Measurements from ENCODE around the gene UMODL1. TPM values are rescaled to one million over a fixed set of nuclear protein-coding genes. Genes with fewer than 3 reads are reported as not detected.

The UMODL1 gene
- total and polyA plus RNA-seq, 4 experiments from 2014 or later, result 0.08 to 1.1 (median 0.58) TPM; not detected in 1

DNA sequence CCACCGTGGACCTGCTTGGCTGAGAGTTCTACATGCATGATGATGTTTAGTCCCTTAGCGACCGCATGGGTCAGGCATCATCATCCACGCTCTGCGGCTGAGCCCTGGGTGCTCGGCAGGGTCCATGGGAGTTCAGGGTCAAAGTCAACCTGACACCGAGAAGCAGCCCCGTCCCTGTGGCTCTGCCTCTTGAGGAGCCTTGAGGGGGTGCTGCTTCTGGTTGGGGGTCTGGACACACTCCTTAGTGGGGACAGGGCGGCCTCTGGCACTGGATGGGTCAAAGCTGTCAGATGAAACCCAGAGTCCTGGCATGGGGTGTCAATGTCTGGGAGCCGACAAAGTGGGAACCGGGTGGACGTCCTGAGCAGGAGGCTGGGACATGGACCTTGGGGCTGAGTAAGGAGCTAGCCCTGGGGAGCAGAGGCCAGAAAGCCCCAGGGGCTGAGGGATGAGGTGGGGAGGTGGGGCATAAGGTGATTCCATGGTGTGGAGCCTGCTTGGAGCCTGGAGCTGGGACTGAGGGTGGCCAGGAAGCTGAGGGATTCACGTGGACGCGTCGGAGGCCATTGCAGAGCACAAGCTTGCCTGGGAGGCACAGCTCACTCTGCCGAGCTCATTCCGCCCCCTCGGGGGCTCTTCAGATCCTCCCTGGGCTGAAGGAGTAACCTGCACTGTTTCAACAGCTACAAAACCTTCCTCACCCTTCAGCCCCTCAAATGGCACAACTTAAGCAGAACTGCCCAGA, 53.9 kb downstream of the UMODL1 start:
- H3K4me3 Mint-ChIP-seq, result no peak overlapping the region
- Histone ChIP-seq H3K4me1 (ENCODE audit: insufficient read depth, low read length) (no peaks in the 10 kb centered on the region), H3K4me3 (ENCODE audit: low read length in 2 of 2) (no peak overlapping the region), H3K36me3 (ENCODE audit: insufficient read depth, low read length) (no peaks in the 10 kb centered on the region), H3K27me3 (ENCODE audit: insufficient read depth, low read length) (peaks cover 3% of the 10 kb centered on the region), H3K9me3 (ENCODE audit: control insufficient read depth in 1 of 2, low read length in 2 of 2) (no peaks in the 10 kb centered on the region), H3K27ac (ENCODE audit: low read depth, low read length) (no peak overlapping the region)
- H3K4me1 Mint-ChIP-seq, result peaks cover 0 to 4% (median 3%) of the 10 kb centered on the region in 4 donors
- ChIA-PET POLR2A (ENCODE audit: partially characterized antibody) (no interaction called here), CTCF (ENCODE audit: partially characterized antibody) (interaction anchor here (1.0 to 1.9 kb wide), 3 partner anchors 8 to 309 kb away, joined by 3 to 6 read pairs (median 4); no protein-coding TSS in a partner anchor)
- H3K9me3 Mint-ChIP-seq, result peaks cover 0 to 2% (median 0%) of the 10 kb centered on the region in 8 donors
- H3K36me3 Mint-ChIP-seq, result no peaks in the 10 kb centered on the region
- H3K27me3 Mint-ChIP-seq, result peaks cover 43% of the 10 kb centered on the region in 2 donors
- no peak for DNase-seq
- intact Hi-C loops (cut with micrococcal nuclease), result no loop called here
- H3K27ac Mint-ChIP-seq, result no peak overlapping the region

GRCh38 chr21:42125571-42126544, 54.7 kb downstream of the UMODL1 start:
- H3K9me3 ChIP-seq (ENCODE audit: control insufficient read depth in 1 of 2, low read length in 2 of 2), result no peaks in the 10 kb centered on the region
- H3K4me3 ChIP-seq (ENCODE audit: low read length in 2 of 2), result no peak overlapping the region
- H3K4me1 Mint-ChIP-seq, result peaks cover 0 to 4% (median 3%) of the 10 kb centered on the region in 4 donors
- peaks cover 35% of the 10 kb centered on the region in 2 donors for H3K27me3 Mint-ChIP-seq
- H3K27ac Mint-ChIP-seq, result no peak overlapping the region
- H3K36me3 ChIP-seq (ENCODE audit: insufficient read depth, low read length), result no peaks in the 10 kb centered on the region
- CTCF ChIA-PET (ENCODE audit: partially characterized antibody), result interaction anchor here (0.7 to 3.2 kb wide), 5 partner anchors 9 to 310 kb away, joined by 3 to 12 read pairs (median 6); no protein-coding TSS in a partner anchor
- intact Hi-C loops (cut with micrococcal nuclease), result no loop called here
- H3K9me3 Mint-ChIP-seq, result peaks cover 0 to 2% (median 0%) of the 10 kb centered on the region in 8 donors
- POLR2A ChIA-PET (ENCODE audit: partially characterized antibody), result no interaction called here
- H3K4me3 Mint-ChIP-seq, result no peak overlapping the region
- H3K27ac ChIP-seq (ENCODE audit: low read depth, low read length), result no peak overlapping the region
- H3K4me1 ChIP-seq (ENCODE audit: insufficient read depth, low read length), result no peaks in the 10 kb centered on the region
- no peaks in the 10 kb centered on the region for H3K36me3 Mint-ChIP-seq
- H3K27me3 ChIP-seq (ENCODE audit: insufficient read depth, low read length), result no peaks in the 10 kb centered on the region
- no peak for DNase-seq

- H3K9me3 ChIP-seq (ENCODE audit: control insufficient read depth in 1 of 2, low read length in 2 of 2), result no peaks in the 10 kb centered on the region
- no peak overlapping the region for H3K4me3 ChIP-seq (ENCODE audit: low read length in 2 of 2)
- no peak for DNase-seq
- Mint-ChIP-seq H3K27ac (no peak overlapping the region), H3K27me3 (peaks cover 24 to 26% of the 10 kb centered on the region in 2 donors), H3K36me3 (no peaks in the 10 kb centered on the region), H3K9me3 (no peaks in the 10 kb centered on the region), H3K4me3 (no peak overlapping the region), H3K4me1 (peaks cover 0 to 4% (median 3%) of the 10 kb centered on the region in 4 donors)
- ChIA-PET CTCF (ENCODE audit: partially characterized antibody) (interaction anchor here (1.0 to 3.2 kb wide), 3 partner anchors 10 to 311 kb away, joined by 5 to 12 read pairs (median 6); no protein-coding TSS in a partner anchor), POLR2A (ENCODE audit: partially characterized antibody) (no interaction called here)
- no peaks in the 10 kb centered on the region for H3K4me1 ChIP-seq (ENCODE audit: insufficient read depth, low read length)
- no peak overlapping the region for H3K27ac ChIP-seq (ENCODE audit: low read depth, low read length)
- intact Hi-C loops (cut with micrococcal nuclease), result no loop called here
- no peaks in the 10 kb centered on the region for H3K27me3 ChIP-seq (ENCODE audit: insufficient read depth, low read length)
- H3K36me3 ChIP-seq (ENCODE audit: insufficient read depth, low read length), result no peaks in the 10 kb centered on the region
Measured at GRCh38 chr21:42127164-42128150, 56.3 kb downstream of the UMODL1 start.

DNA sequence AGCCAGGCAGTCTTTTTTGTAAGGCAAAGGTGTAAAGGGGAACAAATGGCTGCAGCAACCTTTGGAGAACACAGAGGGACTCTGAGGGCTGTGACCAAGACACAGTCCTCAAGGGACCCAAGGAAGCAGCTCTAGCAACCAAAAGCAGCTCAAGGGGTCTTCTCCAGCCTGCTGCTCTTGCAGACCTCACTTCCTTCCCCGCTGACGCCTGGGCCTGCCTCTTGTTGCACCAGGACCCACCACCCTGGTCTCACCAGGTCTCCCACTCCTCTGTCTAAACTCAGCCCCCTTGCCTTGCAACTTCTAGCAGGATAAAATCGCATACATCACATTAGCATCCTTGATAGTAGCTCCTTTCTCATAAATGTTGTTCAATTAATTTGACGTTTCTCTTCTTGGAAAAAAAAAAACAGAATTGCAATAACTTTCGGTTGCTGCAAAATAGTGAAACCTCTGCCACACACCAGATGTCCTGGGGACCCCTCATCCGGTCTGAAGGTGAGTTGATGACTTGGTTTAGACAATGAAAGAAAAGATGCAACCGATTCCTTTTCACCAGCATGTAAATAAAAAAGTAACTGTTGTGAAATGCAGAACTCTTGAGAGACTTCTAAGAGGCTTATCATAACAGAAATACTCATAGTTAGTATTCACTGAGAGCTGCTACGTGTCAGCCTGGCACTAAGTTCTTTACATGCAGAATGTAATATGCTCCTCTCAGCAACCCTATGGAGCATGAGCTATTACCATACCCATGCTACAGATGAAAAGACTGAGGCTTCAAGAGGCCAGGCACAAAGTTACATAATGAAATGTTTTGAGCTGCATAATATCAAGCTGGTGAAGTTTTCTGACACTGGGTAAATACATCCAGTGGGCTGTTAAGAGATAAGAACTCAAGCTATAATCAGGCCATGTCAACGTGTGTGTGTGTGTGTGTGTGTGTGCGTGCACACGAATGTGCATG, 58.5 kb downstream of the UMODL1 start:
- Mint-ChIP-seq H3K27me3 (peaks cover 12 to 17% of the 10 kb centered on the region in 2 donors), H3K27ac (no peak overlapping the region), H3K4me1 (no peaks in the 10 kb centered on the region), H3K36me3 (no peaks in the 10 kb centered on the region), H3K4me3 (no peak overlapping the region), H3K9me3 (no peaks in the 10 kb centered on the region)
- POLR2A ChIA-PET (ENCODE audit: partially characterized antibody), result no interaction called here
- no peaks in the 10 kb centered on the region for H3K9me3 ChIP-seq (ENCODE audit: control insufficient read depth in 1 of 2, low read length in 2 of 2)
- no peaks in the 10 kb centered on the region for H3K27me3 ChIP-seq (ENCODE audit: insufficient read depth, low read length)
- no peaks in the 10 kb centered on the region for H3K4me1 ChIP-seq (ENCODE audit: insufficient read depth, low read length)
- CTCF ChIA-PET (ENCODE audit: partially characterized antibody), result interaction anchor here (1.2 to 3.2 kb wide), 3 partner anchors 12 to 21 kb away, joined by 5 to 12 read pairs (median 5); no protein-coding TSS in a partner anchor
- H3K27ac ChIP-seq (ENCODE audit: low read depth, low read length), result no peak overlapping the region
- no peak overlapping the region for H3K4me3 ChIP-seq (ENCODE audit: low read length in 2 of 2)
- intact Hi-C loops (cut with micrococcal nuclease), result no loop called here
- no peak for DNase-seq
- no peaks in the 10 kb centered on the region for H3K36me3 ChIP-seq (ENCODE audit: insufficient read depth, low read length)

DNA sequence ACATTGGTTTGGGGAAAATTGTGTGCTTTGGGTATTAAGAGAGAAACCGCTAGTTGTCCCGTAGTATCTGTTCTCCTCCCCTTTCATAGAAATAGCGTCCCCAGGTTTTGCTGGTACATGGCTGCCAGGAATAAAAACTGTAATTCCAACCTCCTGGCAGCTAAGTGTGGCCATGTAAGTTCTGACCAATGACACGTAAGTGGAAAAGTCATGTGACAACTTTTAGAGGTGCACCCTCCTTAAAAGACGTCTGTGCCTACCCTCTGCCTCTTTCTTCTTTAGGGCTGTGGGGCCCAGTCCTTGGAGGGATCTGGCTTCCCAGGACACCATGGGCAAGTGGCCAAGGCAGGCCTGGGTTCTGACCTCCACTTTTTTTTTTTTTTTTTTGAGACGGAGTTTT, 59.3 kb downstream of the UMODL1 start:
- Histone ChIP-seq H3K9me3 (ENCODE audit: control insufficient read depth in 1 of 2, low read length in 2 of 2) (no peaks in the 10 kb centered on the region), H3K27ac (ENCODE audit: low read depth, low read length) (no peak overlapping the region), H3K4me1 (ENCODE audit: insufficient read depth, low read length) (no peaks in the 10 kb centered on the region), H3K27me3 (ENCODE audit: insufficient read depth, low read length) (no peaks in the 10 kb centered on the region), H3K4me3 (ENCODE audit: low read length in 2 of 2) (no peak overlapping the region), H3K36me3 (ENCODE audit: insufficient read depth, low read length) (no peaks in the 10 kb centered on the region)
- CTCF ChIA-PET (ENCODE audit: partially characterized antibody), result interaction anchor here (1.2 to 1.4 kb wide), 2 partner anchors 14 to 22 kb away, joined by 5 read pairs; no protein-coding TSS in a partner anchor
- POLR2A ChIA-PET (ENCODE audit: partially characterized antibody), result no interaction called here
- Mint-ChIP-seq H3K27me3 (peaks cover 11 to 12% of the 10 kb centered on the region in 2 donors), H3K36me3 (no peaks in the 10 kb centered on the region), H3K9me3 (no peaks in the 10 kb centered on the region), H3K27ac (no peak overlapping the region), H3K4me3 (no peak overlapping the region), H3K4me1 (no peaks in the 10 kb centered on the region)
- intact Hi-C loops (cut with micrococcal nuclease), result no loop called here
- DNase-seq, result no peak

DNA sequence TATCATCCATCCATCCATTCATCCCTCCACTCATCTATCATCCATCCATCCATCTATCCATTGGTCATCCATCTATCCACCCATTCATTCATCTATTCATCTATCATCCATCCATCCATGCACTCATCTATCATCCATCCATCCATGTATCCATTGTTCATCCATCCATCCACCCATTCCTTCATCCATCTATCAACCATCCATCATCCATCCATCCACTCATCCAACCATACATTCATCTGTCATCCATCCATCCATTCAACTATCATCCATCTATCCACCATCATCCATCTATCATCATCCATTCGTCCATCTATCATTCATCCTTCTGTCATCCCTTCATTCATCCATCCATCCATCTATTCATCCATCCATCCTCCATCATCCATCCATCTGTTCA, 61.1 kb downstream of the UMODL1 start:
- CTCF ChIA-PET (ENCODE audit: partially characterized antibody), result no interaction called here
- H3K4me1 Mint-ChIP-seq, result no peaks in the 10 kb centered on the region
- H3K9me3 Mint-ChIP-seq, result no peaks in the 10 kb centered on the region
- Histone ChIP-seq H3K27me3 (ENCODE audit: insufficient read depth, low read length) (no peaks in the 10 kb centered on the region), H3K36me3 (ENCODE audit: insufficient read depth, low read length) (no peaks in the 10 kb centered on the region), H3K4me3 (ENCODE audit: low read length in 2 of 2) (no peak overlapping the region), H3K27ac (ENCODE audit: low read depth, low read length) (no peak overlapping the region), H3K4me1 (ENCODE audit: insufficient read depth, low read length) (no peaks in the 10 kb centered on the region), H3K9me3 (ENCODE audit: control insufficient read depth in 1 of 2, low read length in 2 of 2) (no peaks in the 10 kb centered on the region)
- H3K4me3 Mint-ChIP-seq, result no peak overlapping the region
- no peak for DNase-seq
- no peaks in the 10 kb centered on the region for H3K36me3 Mint-ChIP-seq
- POLR2A ChIA-PET (ENCODE audit: partially characterized antibody), result no interaction called here
- intact Hi-C loops (cut with micrococcal nuclease), result no loop called here
- H3K27me3 Mint-ChIP-seq, result peaks cover 3 to 4% of the 10 kb centered on the region in 2 donors
- H3K27ac Mint-ChIP-seq, result no peak overlapping the region

All from CD4-positive, alpha-beta memory T cell (primary cell).